ENCODE measurements around the gene DCHS2.

GRCh38 chr4:154457471-154457870, 34.1 kb downstream of the DCHS2 start:
- TF ChIP-seq, protein P1, sequence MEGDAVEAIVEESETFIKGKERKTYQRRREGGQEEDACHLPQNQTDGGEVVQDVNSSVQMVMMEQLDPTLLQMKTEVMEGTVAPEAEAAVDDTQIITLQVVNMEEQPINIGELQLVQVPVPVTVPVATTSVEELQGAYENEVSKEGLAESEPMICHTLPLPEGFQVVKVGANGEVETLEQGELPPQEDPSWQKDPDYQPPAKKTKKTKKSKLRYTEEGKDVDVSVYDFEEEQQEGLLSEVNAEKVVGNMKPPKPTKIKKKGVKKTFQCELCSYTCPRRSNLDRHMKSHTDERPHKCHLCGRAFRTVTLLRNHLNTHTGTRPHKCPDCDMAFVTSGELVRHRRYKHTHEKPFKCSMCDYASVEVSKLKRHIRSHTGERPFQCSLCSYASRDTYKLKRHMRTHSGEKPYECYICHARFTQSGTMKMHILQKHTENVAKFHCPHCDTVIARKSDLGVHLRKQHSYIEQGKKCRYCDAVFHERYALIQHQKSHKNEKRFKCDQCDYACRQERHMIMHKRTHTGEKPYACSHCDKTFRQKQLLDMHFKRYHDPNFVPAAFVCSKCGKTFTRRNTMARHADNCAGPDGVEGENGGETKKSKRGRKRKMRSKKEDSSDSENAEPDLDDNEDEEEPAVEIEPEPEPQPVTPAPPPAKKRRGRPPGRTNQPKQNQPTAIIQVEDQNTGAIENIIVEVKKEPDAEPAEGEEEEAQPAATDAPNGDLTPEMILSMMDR (conservative IDR thresholded peaks at IDR 0.05), result no peak
- TF ChIP-seq EZH2 (IDR thresholded peaks at IDR 0.05; ENCODE audit: low read depth), result no peak
